Amygdala (tissue), 56 donors: ENCODE data around the gene ODC1.

Source experiments
- DNase-seq, 56 donors: peaks; one replicate each; lab custom pipeline; 2025; lab: John Stamatoyannopoulos, UW

ODC1 gene

GRCh38 chr2:10480359-10480949 lies 32.3 kb upstream of the ODC1 start:
- DNase-seq = no peak

- no peak for DNase-seq
Measured at GRCh38 chr2:10478916-10479315, 30.8 kb upstream of the ODC1 start.

DNA sequence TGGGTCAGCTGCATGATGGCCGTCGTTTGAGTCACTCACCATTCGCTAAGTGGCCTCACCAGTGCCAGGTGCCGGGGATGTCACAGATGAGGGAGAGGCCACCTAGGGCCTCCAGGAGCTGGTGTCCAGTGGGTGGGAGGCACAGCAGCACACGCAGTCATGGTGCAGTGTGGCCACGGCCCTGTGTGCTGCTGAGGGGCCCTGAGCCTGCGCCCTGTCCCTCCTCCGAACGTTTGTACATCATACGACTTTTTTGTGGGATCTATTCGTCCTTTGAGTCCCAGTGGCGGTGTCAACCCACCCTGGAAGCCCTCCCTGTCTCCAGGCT lies 30.1 kb upstream of the ODC1 start:
- no peak for DNase-seq

DNA sequence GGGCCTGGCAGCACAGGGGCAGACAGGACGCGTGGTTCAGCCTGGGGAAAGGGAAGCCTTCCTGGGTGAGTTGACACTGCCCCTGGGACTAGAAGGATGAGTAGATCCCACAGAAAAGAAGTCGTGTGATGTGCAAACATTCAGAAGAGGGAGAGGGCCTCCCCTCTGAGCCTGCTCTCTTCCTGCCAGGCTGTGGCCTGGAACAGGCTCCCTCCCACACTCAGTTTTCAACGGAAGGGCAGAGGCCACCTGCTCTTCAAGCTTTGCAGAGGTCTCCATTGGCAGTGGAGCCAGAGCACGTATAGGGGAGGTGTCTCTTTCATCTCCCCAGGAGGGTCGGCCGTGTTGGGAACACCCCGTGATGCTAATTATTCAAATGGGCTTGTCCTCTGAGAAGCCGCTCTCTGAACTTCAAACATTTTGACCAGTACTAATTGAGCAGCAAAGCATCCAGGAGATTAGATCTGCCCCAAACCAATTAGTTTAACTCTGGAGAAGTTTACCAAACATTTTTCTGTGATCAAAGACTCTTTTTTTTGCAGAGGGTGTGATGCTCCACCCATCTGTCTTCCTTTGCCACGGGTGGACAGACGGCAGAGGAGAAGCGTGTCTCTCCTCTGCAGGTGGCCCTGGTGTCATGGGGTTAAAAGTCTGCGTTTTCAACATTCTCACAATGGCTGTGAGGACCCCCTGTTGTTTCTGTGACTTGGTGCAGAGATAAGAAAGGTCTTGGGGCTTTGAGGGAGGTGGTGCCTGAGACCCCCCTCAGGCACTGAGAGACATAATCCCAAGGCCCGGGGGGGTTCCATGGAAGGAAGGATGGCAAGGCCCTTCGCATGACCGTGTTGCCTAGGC lies 29.5 kb upstream of the ODC1 start:
- no peak for DNase-seq

DNA sequence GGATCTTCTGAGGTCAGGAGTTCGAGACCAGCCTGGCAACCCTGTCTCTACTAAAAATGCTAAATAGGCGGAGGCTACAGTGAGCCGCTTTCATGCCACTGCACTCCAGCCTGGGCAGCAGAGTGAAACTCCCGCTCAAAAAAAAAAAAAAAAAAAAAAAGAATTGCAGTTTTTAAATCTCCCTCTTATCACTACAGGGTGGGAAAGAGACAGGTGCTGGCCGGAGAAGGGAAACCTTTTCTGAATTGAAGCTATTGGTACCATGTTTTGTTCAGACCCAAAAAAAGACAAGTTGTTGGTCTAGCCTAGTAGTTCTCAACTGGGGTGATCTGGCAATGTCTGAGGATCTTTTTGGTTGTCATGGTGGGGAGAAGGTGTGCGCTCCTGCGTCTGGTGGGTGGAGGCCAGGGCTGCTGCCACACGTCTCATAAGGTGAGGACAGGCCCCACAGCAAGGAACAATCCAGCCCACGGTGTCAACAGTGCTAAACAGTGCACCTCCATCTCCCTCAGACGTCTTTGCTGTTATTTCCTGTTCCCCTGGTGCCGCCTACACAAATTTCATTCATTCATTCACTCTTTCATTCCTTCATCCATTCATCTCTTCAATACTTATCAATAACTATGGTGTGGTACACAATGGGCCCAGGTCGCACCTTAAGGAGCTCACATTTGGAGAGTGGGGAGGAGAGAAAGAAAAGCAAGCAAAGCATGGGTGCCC lies 28.8 kb upstream of the ODC1 start:
- no peak for DNase-seq

GRCh38 chr2:10475811-10476660 lies 27.9 kb upstream of the ODC1 start:
- DNase-seq = no peak

DNA sequence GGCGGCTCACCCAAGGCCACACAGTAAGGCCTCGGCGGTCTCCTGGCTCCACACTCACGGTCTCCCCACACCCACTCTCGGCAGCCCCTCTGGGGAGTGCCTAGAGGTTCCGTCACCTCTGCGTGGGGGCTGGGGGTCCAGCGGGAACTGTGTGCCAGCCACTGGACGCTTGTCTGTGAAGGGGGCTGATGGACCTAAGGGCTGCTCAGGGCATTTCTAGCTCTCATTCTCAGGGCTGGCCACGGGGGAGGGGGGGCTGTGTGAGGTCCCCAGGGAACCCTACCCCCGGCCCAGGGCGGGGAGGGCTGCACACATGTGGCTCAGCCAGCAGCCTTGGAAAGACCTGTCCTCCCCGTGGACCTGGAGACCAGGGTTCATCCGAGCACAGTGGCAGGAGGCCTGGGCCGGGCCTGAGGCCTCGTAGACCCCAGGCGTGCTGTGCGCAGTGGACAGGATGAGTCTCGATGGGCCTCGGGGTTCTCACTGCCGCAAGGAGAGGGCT lies 27.1 kb upstream of the ODC1 start:
- no peak for DNase-seq

DNA sequence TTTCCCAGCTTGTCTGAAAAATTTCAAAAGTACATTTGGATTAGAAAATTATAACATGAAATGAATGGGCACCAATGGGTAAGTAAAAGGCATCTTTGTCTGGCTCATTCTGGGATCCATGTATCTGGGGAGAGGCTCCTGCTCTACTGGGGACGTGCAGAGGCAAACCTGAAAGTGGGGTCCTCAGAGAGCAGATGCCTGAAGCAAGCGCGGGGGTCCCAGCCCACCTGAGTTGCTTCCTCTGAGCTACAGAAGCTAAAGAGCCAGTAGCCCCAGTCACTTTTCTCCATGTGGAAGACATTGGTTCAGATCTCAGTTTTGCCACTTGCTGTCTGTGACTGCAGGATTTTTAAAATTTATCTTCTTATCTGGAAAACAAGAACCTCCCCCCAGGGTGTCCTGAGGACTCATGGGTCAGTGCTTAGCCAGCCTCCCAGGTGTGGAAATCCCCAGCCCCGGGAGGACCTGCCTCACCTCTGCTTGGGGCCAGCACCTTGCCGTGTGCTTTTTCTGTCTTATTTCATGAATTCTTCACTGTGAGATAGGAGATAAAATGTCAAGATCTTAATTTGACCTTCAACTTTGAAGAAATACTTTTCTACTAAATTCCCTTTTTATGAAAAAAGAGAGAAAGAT lies 25.1 kb upstream of the ODC1 start:
- DNase-seq = no peak

- no peak for DNase-seq
Measured at GRCh38 chr2:10471955-10472354, 23.8 kb upstream of the ODC1 start.

- DNase-seq = no peak
Measured at GRCh38 chr2:10471046-10471571, 23.0 kb upstream of the ODC1 start.

DNA sequence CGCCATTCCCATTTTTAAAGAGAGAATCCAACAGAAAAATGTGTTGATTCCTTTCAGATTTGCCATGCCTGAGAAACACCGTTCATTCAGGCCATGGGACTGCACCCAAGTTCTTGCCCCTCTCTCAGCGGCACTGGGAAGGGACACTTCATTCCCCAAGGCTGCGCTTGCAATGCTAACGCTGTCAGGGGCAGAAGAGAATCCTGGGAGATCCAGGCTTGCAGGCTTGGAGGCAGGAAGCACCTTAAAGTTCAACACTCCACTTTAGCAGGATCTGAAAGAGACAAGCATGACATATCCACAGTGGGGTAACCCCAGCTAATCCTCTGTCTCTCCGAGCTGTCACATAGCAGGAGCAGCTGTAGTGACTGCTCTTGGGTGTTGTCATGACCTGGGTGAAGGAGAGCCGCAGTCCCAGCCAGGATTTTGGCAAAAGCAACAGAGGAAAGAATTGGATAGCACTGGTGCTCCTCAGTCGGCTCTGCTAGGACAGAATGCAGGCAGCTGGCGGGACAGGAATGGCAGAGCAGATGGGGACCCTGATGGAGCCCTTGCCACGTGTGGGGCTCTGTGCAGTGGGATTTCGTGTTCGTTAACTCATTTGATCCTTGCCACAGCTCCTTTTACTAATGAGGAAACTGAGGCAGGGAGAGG lies 22.0 kb upstream of the ODC1 start:
- no peak for DNase-seq

DNA sequence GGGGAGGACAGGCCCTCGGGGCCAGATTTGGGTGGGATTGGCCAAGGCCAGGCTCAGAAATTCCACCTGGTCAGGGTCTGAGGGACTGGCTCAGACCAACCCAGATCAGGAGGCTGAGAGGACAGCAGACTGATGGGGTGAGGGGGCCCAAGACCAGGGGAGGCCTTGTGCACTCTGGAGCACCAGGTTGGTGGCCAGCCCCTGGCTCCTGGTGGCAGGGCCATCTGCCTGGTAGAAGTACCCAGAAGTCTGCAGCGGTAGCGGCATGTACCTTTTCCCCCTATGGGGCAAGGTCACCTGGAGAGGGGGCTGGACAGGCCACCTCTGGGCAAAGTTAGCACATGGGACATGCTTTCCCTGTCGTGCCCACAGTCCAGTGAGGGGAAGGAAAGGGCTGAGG lies 21.2 kb upstream of the ODC1 start:
- DNase-seq = no peak

DNA sequence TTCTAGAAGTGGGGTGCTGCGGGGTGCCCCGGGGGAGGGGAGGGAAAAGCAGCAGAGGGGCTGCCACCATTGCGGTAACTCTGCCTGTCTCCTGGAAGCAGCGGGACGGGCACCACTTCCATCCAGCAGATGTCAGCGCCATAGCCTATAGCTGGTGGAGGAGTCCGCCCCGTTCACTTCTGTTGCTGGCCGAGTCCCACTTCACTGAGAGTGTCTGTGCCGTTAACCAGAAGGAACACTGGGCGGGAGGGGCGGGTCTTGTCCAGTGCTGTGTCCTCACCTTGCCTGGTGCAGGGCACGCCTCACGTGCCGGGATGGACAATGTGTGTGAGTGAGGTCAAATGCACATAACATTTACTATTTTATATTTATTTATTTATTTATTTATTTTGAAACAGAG lies 19.3 kb upstream of the ODC1 start:
- DNase-seq = no peak

- DNase-seq = no peak
Measured at GRCh38 chr2:10466801-10467200, 18.7 kb upstream of the ODC1 start.

GRCh38 chr2:10465910-10466309 lies 17.8 kb upstream of the ODC1 start:
- DNase-seq = no peak

- no peak for DNase-seq
Measured at GRCh38 chr2:10462178-10463083, 14.3 kb upstream of the ODC1 start.

GRCh38 chr2:10460366-10460796 lies 12.3 kb upstream of the ODC1 start:
- no peak for DNase-seq
